HG03439 (cell line): ENCODE results near the gene ALDH1L1.

ENCODE experiments used
- ATAC-seq: cut with Tn5 transposase; IDR thresholded peaks from one replicate; pipeline ENCODE4 v1.9.1; 2021; ENCODE audit warnings: mild to moderate bottlenecking, moderate library complexity; ENCODE audit not compliant: unreplicated experiment

The ALDH1L1 gene

DNA sequence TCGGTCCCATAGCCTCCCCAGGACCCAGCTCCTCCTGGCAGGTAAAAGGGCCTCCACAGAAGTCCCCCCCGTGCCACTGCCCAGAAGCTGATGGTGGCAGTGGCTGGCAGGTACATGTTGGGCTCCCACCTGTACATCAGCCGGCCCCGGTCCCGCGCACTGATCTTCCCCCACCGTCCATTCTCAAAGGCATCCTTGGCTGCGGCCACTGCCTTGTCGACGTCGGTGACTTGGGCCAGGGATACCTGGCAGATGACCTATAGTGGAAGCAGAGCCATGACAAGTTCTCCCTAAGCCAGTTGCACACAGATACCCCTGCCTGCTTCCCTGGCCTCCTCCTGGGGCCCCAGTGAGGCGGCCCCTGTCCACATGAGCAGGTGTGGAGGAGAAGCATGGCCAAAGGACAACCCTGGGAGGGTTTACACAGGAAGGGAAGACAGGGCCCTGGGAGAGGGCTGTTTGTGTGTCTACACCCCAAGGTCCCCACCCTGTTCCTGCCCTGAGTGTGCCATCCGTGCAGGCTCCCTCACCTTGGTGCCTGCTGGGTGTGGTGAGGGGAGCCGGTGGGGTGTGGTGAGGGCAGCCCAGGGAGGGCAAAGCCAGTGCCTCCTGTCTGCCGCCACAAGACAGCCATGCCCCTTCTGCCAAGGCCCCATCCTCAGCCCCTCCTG, 44.8 kb downstream of the ALDH1L1 start:
- ATAC-seq, result no peak

DNA sequence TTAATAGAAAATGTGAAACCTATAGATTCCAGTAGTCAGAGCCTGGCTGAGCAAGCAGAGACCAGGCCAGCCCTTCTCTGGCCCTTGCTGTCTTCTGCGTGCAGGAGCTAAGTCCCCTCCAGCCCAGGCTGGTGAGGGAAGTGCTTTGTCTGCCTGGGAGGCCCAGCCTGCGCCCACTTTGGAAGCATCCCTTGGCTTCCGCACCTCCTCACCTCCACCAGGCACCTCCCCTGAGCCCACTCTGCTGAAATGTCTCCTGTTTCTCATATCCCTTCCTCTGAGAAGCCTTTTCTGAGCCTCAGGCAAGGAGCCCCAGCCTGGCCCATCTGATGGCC, 45.3 kb downstream of the ALDH1L1 start:
- no peak for ATAC-seq

DNA sequence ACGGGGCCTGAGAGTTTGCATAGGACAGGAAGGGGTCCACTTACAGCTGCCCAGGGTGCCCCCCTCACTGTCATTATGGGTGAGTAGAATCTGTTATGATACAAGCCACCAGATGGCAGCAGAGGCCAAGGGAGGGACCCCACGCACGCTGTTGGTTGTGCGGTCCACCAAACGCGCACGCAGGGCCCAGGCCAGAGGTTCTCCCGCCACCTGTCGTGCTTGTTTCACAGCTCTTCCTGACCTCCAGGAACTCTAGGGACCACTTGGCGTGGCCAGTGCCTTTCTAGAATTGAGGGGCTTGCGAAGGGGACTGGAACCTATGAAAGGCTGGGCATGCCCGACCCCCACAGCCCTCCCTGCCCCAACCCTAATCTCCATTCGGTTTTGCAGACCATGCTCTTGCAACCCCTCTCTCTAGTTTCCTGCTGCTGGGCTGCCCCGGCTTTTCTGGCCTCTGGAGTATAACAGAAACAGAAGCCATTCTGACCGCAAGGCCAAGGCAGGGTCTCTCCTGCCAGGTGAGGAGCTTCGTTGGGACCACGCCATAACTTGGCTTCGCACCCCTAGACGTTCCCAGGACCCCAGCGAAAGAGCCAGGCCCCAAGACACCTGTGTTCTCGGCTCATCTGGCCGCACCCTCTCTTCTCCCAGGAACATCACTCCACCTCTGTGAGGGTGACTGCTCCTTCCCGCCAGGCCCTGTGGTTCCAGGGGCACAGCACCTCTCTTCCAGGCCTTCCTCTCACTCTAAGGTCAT, 46.0 kb downstream of the ALDH1L1 start:
- no peak for ATAC-seq

DNA sequence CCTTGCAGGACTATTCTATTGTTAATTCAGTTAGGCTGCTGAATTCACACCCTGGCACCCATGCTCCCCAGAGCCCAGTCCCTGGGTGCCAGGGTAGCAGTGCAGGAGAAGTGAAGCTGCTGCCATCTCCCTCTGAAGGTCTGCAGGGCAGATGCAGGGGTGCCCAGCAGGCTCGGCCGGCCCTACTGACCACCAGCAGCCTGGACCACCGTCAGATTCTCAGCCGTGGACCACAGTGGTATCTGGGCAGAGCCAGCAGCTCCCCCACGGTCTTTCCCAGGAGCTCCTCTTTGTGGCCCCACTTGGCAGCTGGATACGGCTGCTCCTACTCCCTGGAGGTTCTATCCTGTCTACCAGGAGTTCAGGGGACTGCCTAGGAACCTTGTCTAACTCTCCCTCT, 46.8 kb downstream of the ALDH1L1 start:
- no peak for ATAC-seq

DNA sequence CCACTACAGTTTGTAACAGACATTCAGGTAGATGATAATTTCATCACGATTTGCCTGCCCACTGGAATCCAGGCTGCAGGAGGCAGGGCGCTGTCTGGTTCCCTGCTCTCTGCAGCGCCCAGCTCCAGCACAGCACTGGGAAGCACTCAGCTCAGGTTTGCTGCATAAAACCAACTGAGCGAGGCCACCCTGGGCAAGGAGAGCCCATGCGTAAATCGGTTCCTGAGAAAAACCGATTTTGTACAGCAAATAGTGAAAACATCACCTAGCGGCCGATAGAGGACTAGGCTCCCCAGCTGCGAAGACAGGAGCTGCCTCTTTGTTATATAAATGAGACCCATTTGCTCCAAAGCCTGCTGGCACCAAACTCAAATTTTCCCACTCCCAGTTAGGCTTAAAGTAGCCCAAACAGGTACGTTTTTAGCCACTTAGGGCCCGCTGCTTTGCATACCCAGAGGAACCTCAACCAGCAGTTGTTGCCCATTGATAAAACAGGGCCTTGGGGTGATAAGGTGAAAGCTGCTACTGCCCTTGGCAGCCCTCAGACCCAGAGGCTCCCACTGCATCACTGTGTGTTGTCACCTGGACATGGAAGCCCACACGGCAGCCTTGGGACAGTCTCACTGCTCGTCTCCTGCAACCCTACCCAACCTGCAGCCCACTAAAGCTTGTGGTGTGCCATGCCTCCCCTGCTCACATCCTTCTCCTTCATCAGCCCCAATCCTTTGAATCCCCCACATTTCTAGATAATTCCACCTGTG, 47.5 kb downstream of the ALDH1L1 start:
- no peak for ATAC-seq

DNA sequence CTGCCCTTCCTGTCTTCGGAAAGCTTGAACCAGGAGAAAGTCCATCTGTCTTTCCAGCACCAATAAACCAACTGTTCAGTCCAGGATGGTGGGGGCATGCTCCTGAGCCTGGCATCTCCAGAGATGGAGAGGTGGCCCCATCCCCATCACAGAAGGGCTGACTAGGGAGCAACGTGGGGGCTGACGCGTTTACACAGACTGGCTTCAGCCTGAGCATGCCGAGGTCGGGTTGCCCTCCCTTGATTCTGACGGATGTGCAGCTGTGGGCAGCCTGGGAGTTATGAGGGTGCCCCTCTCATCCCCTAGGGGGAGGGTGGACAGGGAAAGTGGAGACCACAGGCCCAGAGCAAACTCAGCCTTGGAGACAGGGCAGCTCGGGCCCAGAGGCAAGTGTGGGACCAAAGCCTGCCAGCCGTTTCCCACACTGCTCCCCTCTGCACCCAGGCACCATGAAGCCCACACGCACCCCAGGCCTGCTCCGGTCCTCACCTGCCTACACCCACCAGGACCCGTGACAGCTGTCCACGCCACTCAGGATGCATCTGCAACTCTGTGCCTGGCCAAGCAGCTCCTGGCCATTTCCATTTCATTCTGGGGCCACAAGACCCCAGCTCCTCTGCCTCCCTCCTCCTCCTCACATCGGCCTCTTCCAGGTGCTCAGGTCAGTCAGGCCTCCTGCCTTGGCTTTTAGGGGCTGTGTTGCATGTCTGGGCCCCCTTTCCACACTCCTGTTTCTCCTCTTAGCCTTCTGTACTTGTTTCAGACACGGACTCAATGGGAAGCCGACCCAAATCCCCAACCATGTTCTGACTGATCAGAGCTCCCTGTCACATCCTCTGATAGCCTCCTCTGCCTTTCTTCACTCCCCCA, 48.3 kb downstream of the ALDH1L1 start:
- ATAC-seq, result no peak

DNA sequence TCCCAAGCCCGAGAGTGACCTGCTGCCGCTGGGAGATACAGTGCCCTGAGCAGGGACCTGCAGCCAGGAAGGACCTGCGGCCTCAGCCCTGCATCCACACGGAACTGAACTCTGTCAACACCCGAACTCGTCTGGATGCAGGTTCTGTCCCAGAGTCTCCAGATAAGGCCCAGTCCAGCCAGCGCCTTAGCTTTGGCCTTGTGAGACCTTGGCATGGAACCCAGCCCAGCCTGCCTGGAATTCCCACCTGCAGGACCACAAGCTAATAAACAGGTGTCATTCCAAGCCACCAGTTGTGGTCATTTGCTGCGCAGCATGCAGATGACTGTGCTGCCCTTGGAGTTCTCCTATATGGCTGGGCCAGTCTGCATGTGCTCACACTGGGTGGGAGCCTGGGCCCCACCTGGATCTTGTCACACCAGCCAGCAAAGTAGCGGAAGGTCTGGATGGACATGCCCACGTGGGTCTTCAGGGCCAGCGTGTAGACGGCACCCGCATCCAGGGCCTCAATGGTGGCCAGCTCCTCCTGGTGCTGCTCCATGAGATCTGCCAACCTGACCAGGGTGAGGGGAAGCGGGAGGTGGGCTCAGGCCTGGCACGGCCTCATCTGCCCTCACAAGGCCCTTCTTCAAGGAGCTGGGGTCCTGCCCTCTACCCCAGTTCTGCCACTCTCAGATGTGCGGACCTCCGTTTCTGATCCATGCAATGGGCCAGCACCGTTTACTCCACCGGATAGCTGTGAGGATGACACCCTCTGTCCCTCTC, 49.2 kb downstream of the ALDH1L1 start:
- no peak for ATAC-seq

DNA sequence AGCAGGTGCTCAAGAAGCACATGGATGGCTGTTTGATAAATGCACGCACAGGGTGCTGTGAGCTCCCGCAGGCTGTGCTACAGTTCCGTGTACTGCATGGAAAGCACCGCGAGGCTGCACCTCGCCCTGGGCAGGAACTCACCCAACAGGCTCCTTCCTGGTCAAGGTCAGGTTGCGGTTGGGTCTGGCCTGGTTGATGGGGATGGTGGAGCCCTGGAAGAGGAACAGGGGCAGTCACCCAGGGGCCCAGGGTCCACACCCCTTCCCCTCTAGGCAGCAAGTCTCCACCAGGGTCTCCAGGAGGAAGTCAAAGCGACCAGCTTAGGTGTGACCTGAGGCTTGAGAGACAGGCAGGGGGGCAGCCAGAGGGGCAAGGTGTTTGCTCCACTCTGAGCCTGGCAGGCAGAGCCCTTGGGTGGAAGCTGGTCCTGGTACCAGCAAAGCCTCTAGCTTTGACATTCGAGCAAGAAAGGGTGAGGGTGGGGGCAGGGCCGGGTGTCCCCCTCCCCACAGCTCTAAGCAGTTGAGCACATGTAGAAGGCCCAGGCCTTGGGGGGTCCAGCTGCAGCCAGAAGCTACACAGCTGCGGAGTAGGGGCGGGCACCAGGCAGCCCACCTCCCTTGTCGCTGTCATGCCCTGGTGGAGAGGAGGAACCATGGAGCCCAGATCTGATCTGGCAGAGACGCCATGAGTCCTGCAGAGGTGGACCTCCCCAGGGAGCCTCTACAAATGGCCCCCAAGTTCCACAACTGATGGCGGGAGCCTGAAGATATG, 50.1 kb downstream of the ALDH1L1 start:
- no peak for ATAC-seq

DNA sequence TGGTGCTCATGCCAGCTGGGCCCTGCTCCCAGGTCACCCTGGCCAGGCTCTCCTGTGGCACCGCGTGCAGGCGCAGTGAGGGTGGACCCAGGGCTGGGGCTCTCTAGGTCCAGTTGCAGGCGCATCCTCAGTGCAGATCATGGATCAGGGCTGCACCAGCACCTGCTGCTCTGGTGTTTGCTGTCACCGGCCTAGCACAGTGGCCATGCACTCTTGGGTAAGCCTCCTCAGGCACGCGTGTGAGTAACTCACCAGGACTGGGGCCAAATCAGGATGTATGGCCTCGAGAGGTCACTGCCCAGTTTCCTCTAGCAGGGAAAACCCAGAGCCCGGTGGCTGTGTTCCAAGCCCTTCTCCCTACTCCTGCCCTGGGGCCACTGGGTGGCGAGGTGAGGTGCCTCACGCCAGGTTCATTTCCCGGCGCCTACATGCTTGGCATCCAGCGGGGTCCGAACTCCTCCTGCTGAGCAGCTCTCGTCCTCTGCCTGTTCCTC, 50.9 kb downstream of the ALDH1L1 start:
- ATAC-seq, result no peak

DNA sequence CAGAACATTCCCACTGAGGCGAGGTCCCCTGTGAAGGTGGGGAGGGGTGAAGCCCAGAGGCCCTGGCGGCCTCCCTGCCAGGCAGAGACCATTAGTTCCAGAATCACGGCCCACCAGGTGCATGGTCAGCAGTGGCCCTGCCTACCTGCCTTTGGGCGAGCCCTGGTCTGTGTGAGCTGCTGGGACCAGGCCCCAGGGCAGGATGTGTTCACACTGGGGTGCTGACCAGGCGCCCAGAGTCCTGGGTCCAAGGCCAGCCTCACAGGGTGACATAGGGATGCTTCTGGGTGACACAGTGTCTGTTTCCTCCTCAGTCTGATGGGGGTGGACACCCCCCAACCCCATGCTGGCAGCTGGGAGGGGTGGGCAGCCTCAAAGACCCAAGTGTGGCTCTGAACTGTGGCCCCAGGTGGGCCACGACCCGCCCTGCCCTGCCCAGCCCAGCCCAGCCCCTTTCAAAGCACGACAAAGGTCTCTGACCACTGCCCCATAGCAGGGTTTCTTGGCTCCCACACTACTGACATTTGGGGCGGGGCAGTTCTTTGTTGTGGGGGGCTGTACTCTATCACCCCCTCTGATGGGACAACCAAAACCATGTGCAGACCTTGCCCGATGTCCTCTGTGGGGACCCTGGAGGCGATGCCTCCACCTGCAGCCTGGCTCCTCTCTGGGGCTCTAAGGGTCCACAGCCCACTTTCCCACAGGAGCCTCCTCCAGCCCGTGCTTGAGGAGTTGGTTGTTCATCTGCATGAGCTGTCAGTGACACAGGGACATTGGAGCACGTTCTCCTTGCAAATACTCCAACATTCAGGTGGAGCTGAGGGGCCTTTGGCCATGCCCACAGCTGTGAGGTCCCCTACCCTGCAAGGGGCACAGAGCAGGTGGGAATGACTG, 51.6 kb downstream of the ALDH1L1 start:
- no peak for ATAC-seq

DNA sequence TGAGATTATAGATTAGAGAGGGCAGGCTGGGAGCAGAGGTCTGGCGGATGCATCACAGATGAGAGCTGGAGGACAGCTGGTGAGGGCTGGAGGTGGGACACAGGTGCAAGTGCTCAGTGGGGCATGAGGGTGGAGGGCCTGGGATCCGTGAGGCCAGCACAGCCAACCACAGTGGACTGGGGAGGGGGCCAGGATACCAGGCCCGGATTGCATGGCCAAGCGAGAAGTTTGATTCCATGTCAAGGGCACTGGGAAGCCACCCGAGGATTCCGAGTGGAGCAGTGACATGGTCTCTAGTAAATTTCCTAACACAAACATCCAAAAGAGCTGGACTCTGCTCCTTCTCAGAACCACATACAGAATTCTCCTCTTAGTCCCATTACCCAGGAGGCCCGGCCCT, 52.5 kb downstream of the ALDH1L1 start:
- no peak for ATAC-seq

DNA sequence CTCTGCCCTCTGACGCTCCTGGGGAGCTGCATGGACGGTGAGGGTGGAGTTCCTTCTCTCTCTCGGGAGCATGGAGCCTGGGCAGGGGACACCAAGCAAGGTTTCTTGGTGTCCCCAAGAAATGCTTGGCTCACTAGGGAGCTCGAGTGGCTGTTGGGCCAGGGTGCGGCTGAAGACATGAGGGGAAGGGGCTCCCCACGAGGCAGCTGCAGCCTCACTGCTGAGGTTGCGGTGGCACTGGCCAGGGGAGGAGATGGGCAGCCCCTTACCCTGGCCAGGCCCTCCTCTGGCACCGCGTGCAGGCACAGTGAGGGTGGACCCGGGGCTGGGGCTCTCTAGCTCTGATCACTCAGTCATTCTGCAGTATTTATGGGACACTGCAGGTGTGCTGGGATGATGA, 52.9 kb downstream of the ALDH1L1 start:
- no peak for ATAC-seq

DNA sequence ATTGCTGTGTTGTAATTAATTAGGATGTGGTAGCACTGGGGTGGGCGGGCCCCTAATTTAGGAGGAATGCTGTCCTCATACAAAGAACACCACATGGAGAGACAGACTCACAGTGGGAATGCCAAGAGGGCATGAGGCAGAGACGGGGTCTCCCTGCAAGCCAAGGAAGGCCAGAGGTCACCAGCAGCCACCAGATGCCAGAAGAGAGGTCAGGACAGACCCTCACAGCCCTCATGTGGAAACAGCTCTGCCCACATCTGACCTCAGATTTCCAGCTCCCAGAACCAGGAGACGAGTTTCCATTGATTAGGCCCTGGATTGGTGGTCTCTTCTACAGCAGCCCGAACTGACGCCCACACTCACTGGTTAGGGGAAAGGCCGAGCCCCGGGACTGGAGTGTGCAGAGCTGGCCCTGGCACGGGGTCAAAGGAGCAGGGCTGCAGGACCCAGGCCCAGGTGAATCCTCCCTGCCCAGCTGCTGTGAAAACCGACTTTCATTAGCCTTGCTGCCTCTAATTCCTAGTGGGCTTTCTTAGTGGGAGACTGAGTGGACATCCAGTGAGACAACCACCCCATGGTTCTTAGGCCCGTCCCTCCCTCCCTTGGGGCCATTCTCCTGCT, 53.5 kb downstream of the ALDH1L1 start:
- ATAC-seq, result no peak

DNA sequence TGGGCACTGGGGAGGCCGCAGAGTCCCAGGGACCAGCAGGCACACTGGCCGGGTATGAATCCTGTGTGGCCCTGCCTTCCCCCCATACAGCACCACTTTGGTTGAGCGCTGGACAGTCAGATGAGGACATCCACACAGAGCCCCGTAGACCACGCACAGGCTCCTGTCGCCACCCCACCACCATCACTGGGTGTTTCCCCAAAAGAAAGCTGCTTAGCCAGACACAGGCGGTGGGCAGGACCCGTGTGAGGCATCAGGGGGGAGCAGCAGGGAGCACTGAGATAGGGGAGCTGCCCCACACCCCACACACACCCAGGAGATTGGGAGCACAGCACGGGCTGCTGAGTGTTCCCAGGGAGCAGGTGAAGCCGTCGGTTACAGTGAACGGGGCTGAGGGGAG, 54.1 kb downstream of the ALDH1L1 start:
- no peak for ATAC-seq

DNA sequence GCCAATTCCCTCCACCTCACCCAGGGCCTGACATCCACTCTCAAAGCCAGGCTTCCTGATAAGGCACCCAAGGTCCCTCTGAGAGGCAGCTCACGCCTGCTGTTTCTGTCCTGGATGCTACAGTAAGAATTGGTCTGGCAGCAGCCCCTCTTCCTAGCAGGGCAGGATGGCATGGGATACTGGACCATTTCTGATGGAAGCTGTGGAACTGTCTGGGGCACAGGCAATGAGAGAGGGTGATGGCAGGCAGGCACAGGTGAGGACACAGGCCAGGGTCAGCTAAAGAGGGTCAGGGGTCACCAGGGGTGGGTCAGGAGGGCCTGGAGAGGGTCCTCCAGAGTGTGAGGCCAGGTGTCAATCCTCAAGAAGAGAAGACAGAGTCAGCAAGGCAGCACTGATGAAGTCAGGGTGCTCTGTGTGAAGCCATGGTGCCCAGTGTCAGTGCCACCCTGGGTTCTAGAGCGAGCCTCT, 54.6 kb downstream of the ALDH1L1 start:
- ATAC-seq, result no peak

DNA sequence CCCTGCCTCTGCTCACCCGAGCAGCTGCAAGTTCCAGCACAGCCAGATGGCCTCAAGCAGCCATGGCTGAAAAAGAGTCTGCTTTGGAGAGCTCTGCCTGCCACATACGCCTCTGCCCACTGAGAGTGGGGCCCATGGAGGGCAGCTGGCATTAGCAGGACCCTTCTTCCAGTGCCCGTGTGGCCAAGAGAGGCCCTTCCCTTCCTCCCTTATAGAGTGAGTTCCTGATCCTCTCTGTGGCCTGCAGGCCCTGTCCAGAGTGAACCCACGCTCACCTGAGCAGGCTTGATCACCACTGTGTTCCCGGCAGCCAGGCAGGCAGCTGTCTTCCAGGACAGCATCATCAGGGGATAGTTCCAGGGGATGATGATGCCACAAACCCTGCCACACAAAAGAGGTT, 55.0 kb downstream of the ALDH1L1 start:
- no peak for ATAC-seq

DNA sequence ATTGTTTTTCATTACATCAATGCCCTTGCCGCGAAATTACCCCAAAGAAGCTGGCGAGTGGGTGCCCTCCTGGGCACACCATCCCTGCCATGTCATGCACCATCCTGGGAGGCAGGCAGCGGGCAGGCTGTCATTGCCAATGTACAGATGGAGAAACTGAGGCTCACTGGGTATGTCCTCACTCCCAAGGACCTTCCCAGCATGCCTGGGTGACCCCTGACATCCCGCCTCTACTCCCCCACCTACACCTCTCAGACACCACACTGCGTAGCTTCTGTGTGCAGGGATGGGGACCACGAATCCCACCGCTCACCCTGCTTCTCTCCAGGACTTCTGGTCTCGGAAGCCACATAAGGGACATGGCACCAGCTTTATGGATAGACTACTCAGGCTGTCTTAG, 55.5 kb downstream of the ALDH1L1 start:
- no peak for ATAC-seq
